GM18505 (cell line): ENCODE measurements around the gene ADCY10.

ENCODE experiments used
- ATAC-seq: cut with Tn5 transposase; IDR thresholded peaks from one replicate; pipeline ENCODE4 v1.9.1; 2021; ENCODE audit not compliant: unreplicated experiment
- POLR2A ChIP-seq: IDR thresholded peaks from 4 replicates; pipeline ENCODE4 v1.6.1; 2011; ENCODE audit warnings: borderline replicate concordance; ENCODE audit not compliant: insufficient read depth, insufficient read length; ENCODE audit errors: extremely low read depth

ADCY10 gene

DNA sequence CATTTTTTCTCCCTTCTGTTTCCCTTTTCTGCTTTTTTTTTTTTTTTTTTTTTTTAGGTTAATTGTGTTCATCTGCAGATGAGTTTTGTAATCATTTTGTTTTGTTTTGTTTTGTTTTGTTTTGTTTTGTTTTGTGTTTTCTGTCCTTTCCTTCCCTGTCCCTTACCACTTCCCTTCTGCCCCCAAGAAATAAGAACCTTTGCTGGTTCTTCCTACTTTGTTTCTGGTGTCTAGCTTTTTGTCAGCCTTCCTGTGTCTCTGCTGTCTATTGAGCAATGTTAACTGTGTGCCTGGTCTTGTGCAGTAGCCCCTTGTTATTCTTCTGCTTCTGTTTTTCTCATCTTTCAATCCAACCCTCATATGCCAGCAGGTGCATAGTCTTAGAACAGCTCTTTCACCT, 146.2 kb downstream of the ADCY10 start:
- no peak for TF ChIP-seq POLR2A
- ATAC-seq: no peak

DNA sequence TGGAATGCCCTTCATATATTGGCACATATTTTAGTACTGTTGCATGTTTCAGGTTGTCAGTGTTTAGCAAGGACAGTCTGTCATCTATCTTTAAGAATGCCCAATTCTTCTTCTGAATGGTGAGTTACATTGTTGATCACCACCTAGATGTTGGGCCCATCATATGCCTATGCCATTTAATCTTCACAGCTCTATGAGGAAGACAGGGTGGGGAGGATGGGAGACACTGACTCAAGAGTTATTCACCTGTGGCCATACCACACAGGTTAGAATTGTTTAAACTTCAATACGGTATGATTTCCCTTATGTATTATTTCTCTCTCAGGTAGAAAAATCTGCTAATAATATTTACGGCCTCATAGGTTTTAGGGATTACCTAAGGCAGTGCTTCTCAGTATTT, 147.4 kb downstream of the ADCY10 start:
- ATAC-seq: no peak

DNA sequence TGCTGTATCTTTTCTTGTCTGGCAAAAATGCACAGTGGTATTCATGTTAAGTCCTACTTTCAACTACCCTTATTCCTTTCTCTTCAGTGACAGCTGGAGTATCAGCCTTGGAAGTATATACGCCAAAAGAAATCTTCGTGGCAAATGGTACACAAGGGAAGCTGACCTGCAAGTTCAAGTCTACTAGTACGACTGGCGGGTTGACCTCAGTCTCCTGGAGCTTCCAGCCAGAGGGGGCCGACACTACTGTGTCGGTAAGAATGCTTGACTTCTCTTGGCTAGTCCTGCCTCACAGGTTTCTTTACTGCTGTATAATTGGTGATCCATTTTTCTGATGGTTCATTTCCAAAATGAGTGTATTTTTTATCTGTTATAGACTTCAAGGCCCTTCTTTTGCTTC, 148.4 kb downstream of the ADCY10 start:
- no peak for TF ChIP-seq POLR2A
- ATAC-seq: no peak

More for the DNA sequence above, 147.4 kb downstream of the ADCY10 start:
- no peak for TF ChIP-seq POLR2A

DNA sequence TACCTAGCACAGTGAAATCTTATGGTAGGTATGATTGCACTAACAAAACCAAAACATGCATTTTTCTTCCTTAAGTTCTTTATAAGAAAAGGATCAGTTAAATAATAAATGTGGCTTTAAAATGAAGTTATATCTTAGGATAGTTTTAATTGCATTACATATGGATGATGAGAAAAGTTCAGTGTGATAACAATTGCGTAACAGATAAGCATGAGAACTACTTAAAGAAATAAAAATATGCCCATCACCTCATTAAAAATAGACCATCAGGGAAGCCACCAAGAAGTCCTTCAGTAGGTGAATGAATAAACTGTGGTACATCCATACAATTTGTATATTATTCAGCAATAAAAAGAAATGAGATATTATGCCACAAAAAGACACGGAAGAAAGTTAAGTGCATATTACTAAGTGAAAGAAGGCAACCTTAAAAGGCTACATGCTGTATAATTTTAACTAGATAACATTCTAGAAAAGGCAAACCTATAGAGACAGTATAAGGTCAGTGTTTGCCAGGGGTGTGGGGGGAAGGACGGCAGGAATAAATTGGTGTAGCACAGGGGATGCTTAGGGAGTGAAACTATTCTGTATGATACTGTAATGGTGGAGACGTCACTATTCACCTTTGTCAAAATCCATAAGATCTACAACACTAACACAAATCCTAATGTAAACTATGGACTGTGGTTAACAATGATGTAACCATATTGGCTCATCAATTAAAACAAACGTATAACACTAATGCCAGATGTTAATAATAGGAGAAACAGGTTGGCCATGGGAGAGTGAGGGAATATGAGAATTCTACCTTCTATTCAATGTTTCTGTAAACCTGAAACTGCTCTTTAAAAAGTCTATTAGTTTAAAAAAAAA, 149.2 kb downstream of the ADCY10 start:
- no peak for TF ChIP-seq POLR2A
- no peak for ATAC-seq

DNA sequence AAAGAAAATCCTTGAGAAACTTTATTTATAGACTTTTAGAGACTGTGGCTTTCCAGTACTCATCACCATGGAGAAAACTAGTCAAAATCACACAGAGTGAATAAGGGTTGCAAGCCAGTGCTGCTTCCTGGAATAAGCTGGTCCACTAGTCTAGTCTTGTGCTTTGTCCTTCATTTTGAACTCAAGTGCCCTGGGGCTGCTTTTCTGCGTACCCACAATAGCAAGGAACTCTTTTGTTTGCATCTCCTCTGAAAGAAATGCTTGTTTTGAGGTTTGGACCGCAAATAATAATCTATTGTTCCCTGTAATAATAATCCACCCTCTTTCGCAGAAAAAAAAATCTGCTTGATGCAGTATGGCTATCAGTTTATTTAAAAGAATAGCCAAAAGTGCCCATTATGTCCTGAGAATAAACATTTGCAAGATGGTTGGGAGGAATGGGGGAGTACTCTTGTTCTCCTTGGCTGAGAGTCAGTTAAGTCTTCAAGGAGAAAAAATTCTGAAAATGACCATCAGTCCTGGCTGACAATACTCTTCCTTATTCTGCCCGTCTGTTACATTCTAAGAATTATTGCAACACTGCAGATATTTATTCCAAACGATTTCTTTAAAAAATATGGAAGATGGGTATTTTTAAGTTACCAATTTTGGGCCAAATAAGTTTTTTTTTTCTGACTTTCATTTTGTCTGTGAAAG, 150.3 kb downstream of the ADCY10 start:
- no peak for ATAC-seq

DNA sequence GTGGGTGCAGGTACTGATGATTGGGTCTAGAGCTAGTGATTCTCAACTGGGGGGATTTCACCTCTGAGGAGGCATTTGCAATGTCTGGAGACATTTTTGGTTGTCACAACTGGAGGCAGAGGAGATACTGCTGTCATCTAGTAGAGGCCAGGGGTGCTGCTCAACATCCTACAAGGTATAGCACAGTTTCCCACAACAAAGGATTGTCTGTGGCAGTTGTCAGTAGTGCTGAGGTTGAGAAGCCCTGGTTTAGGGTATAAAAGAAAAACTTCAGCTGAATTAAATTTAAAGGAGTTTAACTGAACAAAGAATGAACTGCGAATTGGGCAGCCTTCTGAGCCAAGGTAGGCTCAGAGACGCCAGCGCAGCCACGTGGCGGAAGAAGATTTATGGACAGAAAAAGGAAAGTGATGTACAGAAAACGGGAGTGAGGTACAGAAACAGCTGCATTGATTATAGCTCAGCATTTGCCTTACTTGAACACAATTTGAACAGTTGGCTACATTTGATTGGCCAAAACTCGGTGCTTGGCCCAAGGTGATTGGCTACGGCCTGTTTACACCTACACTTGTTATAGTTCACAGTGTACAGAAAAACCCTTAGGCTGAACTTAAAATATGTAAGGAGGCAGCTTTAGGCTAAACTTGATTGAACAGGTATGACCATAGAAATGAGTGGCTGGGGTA, 151.7 kb downstream of the ADCY10 start:
- no peak for TF ChIP-seq POLR2A
- no peak for ATAC-seq

More for the DNA sequence above, 150.3 kb downstream of the ADCY10 start:
- no peak for TF ChIP-seq POLR2A

DNA sequence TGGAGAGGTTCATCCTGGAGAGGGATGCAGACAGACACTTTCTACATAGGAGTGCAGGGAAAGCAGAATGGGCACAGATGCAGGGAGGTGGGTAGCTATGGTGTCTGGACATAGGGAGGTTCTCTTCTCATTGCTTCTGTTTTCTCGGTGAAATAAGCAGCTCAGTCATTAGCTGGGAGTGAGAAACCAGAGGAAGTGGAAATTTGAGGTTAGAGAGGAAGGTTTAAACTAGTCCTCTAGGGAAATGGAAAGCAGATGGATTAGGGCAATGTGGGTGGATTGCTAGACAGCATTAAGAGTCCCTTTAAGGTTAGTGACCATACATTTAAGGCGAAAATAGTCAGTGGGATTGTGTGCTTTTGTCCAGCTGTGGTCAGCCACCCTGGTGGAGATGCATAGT, 152.5 kb downstream of the ADCY10 start:
- ATAC-seq: no peak
- TF ChIP-seq POLR2A: no peak
